H9 (cell line): Measurements from ENCODE around the gene ENTPD1. TPM values are rescaled to one million over a fixed set of nuclear protein-coding genes. Genes with fewer than 3 reads are reported as not detected.

Experiments
- DNase-seq: peaks from one replicate; pipeline ENCODE4 v3.0.0-alpha.2; 2017
- H2AFZ ChIP-seq: one replicate; pipeline ENCODE4 v1.6.1; 2013; ENCODE audit warnings: mild to moderate bottlenecking, low read length, control low read depth, moderate library complexity
- H2AK5ac ChIP-seq: 2 replicates; pipeline ENCODE4 v1.6.1; 2013; ENCODE audit warnings: low read length, control low read depth, mixed read lengths; ENCODE audit not compliant: insufficient read length
- H2BK120ac ChIP-seq: one replicate; pipeline ENCODE4 v1.6.1; 2013; ENCODE audit warnings: low read depth, mild to moderate bottlenecking, low read length, control low read depth, inconsistent platforms; ENCODE audit not compliant: poor library complexity, severe bottlenecking
- H2BK12ac ChIP-seq: 2 replicates; pipeline ENCODE4 v1.6.1; 2013; ENCODE audit warnings: low read length, control low read depth, mixed read lengths, low read depth; ENCODE audit not compliant: insufficient read length
- H2BK15ac ChIP-seq: 2 replicates; pipeline ENCODE4 v1.6.1; 2013; ENCODE audit warnings: low read depth, low read length, control low read depth
- H2BK20ac ChIP-seq: one replicate; pipeline ENCODE4 v1.6.1; 2013; ENCODE audit warnings: low read depth, mild to moderate bottlenecking, low read length, control low read depth, inconsistent platforms; ENCODE audit not compliant: poor library complexity, severe bottlenecking
- H2BK5ac ChIP-seq: 2 replicates; pipeline ENCODE4 v1.6.1; 2013; ENCODE audit warnings: low read length, control low read depth, mixed read lengths; ENCODE audit not compliant: insufficient read length
- H3K14ac ChIP-seq: 2 replicates; pipeline ENCODE4 v1.6.1; 2013; ENCODE audit warnings: low read length, control low read depth; ENCODE audit not compliant: insufficient read depth
- H3K18ac ChIP-seq: 2 replicates; pipeline ENCODE4 v1.6.1; 2013; ENCODE audit warnings: low read depth, mild to moderate bottlenecking, mixed read lengths, low read length, control low read depth; ENCODE audit not compliant: insufficient read length
- H3K23ac ChIP-seq: 2 replicates; pipeline ENCODE4 v1.6.1; 2013; ENCODE audit warnings: low read length, control low read depth, mixed read lengths, low read depth; ENCODE audit not compliant: insufficient read length
- H3K23me2 ChIP-seq: 2 replicates; pipeline ENCODE4 v1.6.1; 2013; ENCODE audit warnings: low read depth, mild to moderate bottlenecking, mixed read lengths, low read length, control low read depth; ENCODE audit not compliant: insufficient read length, poor library complexity, severe bottlenecking
- H3K27ac ChIP-seq: 2 replicates; pipeline ENCODE4 v1.5.1; 2013; ENCODE audit warnings: low read length, control low read depth, mixed read lengths, low read depth; ENCODE audit not compliant: insufficient read length
- H3K27me3 ChIP-seq: 2 replicates; pipeline ENCODE4 v1.6.1; 2013; ENCODE audit warnings: low read length, control low read depth, inconsistent platforms; ENCODE audit not compliant: insufficient read depth
- H3K4ac ChIP-seq: 2 replicates; pipeline ENCODE4 v1.6.1; 2013; ENCODE audit warnings: low read depth, mild to moderate bottlenecking, control low read depth, inconsistent platforms, low read length, moderate library complexity
- H3K4me1 ChIP-seq: 2 replicates; pipeline ENCODE4 v1.6.1; 2013; ENCODE audit warnings: low read length, control low read depth, inconsistent platforms; ENCODE audit not compliant: insufficient read depth
- H3K4me2 ChIP-seq: 2 replicates; pipeline ENCODE4 v1.6.1; 2013; ENCODE audit warnings: low read length, control low read depth, mixed read lengths; ENCODE audit not compliant: insufficient read length, insufficient read depth
- H3K56ac ChIP-seq: 2 replicates; pipeline ENCODE4 v1.6.1; 2013; ENCODE audit warnings: low read depth, mild to moderate bottlenecking, mixed read lengths, low read length, control low read depth; ENCODE audit not compliant: insufficient read length
- H3K79me1 ChIP-seq: 2 replicates; pipeline ENCODE4 v1.6.1; 2013; ENCODE audit warnings: low read depth, mild to moderate bottlenecking, moderate library complexity, low read length, control low read depth, inconsistent platforms; ENCODE audit not compliant: insufficient read depth, poor library complexity, severe bottlenecking
- H3K79me2 ChIP-seq: 2 replicates; pipeline ENCODE4 v1.6.1; 2013; ENCODE audit warnings: low read length, control low read depth, inconsistent platforms; ENCODE audit not compliant: insufficient read depth
- H3K9ac ChIP-seq: 2 replicates; pipeline ENCODE4 v1.6.1; 2013; ENCODE audit warnings: low read length, control low read depth, mixed read lengths; ENCODE audit not compliant: insufficient read length; ENCODE audit errors: extremely low read depth
- H3K9me3 ChIP-seq: one replicate; pipeline ENCODE4 v1.6.1; 2013; ENCODE audit warnings: low read depth, low read length, inconsistent platforms; ENCODE audit not compliant: control insufficient read depth
- H3T11ph ChIP-seq: one replicate; pipeline ENCODE4 v1.6.1; 2013; ENCODE audit warnings: mild to moderate bottlenecking, low read length, control low read depth, inconsistent platforms
- H4K20me1 ChIP-seq: one replicate; pipeline ENCODE4 v1.6.1; 2013; ENCODE audit not compliant: control insufficient read depth, insufficient read length, insufficient read depth
- H4K5ac ChIP-seq: 2 replicates; pipeline ENCODE4 v1.6.1; 2013; ENCODE audit warnings: low read depth, mild to moderate bottlenecking, mixed read lengths, low read length, control low read depth; ENCODE audit not compliant: insufficient read length
- H4K8ac ChIP-seq: replicated peaks from 2 replicates; pipeline ENCODE4 v1.6.1; 2013; ENCODE audit warnings: low read length, control low read depth, mixed read lengths, low read depth; ENCODE audit not compliant: insufficient read length
- H4K91ac ChIP-seq: 2 replicates; pipeline ENCODE4 v1.6.1; 2013; ENCODE audit warnings: low read depth, mild to moderate bottlenecking, moderate library complexity, mixed read lengths, low read length, control low read depth; ENCODE audit not compliant: insufficient read length
- H3K27ac Mint-ChIP-seq, 3 experiments: 2 replicates in 2 of 3; 3 replicates in 1 of 3; pipeline ENCODE4 v1.8.0; 2020 to 2021; ENCODE audit warnings: mixed read lengths in 3 of 3, mild to moderate bottlenecking in 1 of 3, moderate library complexity in 1 of 3
- H3K27me3 Mint-ChIP-seq: 2 replicates; pipeline ENCODE4 v1.8.0; 2021; ENCODE audit warnings: low read depth, mild to moderate bottlenecking, moderate library complexity, mixed read lengths
- H3K36me3 Mint-ChIP-seq, 3 experiments: 2 replicates in 2 of 3; 3 replicates in 1 of 3; pipeline ENCODE4 v1.8.0; 2020 to 2021; ENCODE audit warnings: low read depth in 3 of 3, mixed read lengths in 3 of 3; ENCODE audit not compliant: insufficient read depth in 1 of 3
- H3K4me1 Mint-ChIP-seq, 2 experiments: 2 replicates each; pipeline ENCODE4 v1.8.0; 2020; ENCODE audit warnings: mixed read lengths in 2 of 2
- H3K4me3 Mint-ChIP-seq, 2 experiments: 2 replicates in 1 of 2; 3 replicates in 1 of 2; pipeline ENCODE4 v1.8.0; 2020 to 2021; ENCODE audit warnings: mild to moderate bottlenecking in 2 of 2, mixed read lengths in 2 of 2, moderate library complexity in 1 of 2
- H3K9me3 Mint-ChIP-seq, 2 experiments: 2 replicates in 1 of 2; 3 replicates in 1 of 2; pipeline ENCODE4 v1.8.0; 2020; ENCODE audit warnings: mild to moderate bottlenecking in 2 of 2, mixed read lengths in 2 of 2, moderate library complexity in 1 of 2
- total RNA-seq: library from RNA; stranded (reverse); gene quantifications from 2 replicates; pipeline ENCODE4 v1.2.1, GENCODE V29; 2021
- TF ChIP-seq, protein P1 (sequence below): fragments of 200-600 bp; sonication (generic); conservative IDR thresholded peaks from 3 replicates; pipeline ENCODE4 v1.8.0; 2021; ENCODE audit warnings: antibody characterized with exemption, mild to moderate bottlenecking

Gene ENTPD1
- total RNA-seq, 1 experiment from 2014 or later = 1.9 TPM

DNA sequence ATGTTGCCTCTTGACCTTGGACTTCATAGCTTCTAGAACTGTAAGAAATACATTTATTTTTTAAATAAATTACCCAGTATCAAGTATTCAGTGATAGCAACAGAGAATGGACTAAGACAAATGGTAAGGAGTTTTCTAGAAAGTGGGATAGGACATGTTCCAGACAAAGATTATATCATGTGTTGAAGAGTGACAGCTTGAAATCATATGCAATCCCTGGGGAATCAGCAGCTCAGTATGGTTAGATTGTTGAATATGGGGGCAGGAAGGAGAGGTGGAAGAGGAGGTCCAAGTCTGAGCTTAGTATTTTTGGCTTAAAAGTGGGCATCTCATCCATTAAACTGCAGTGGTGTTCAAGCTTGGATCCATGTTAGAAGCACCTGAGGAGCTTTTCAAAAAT lies 74.1 kb downstream of the ENTPD1 start:
- Histone ChIP-seq H3K9ac (no peak overlapping the region), H3K27ac (no peak overlapping the region), H2BK5ac (no peak overlapping the region), H3K9me3 (no peaks in the 10 kb centered on the region), H3K4me2 (no peak overlapping the region), H3K23ac (no peak overlapping the region), H3K56ac (no peak overlapping the region), H4K20me1 (no peaks in the 10 kb centered on the region), H2AFZ (no peak overlapping the region), H3K27me3 (no peaks in the 10 kb centered on the region), H3K23me2 (no peaks in the 10 kb centered on the region), H3K18ac (no peak overlapping the region), H3T11ph (no peak overlapping the region), H3K14ac (no peak overlapping the region), H3K79me1 (no peaks in the 10 kb centered on the region), H2BK15ac (no peak overlapping the region), H4K91ac (no peak overlapping the region), H2BK12ac (no peak overlapping the region), H2AK5ac (no peak overlapping the region), H2BK20ac (no peak overlapping the region), H3K79me2 (no peaks in the 10 kb centered on the region), H4K5ac (no peak overlapping the region), H3K4ac (no peak overlapping the region), H4K8ac (no peak overlapping the region), H3K4me1 (no peaks in the 10 kb centered on the region), H2BK120ac (no peak overlapping the region)
- H3K27ac Mint-ChIP-seq = no peak overlapping the region
- no peaks in the 10 kb centered on the region; a peak in 1 of 7 replicates for H3K36me3 Mint-ChIP-seq
- DNase-seq = no peak
- H3K4me1 Mint-ChIP-seq = no peaks in the 10 kb centered on the region
- H3K9me3 Mint-ChIP-seq = no peaks in the 10 kb centered on the region; a peak in 1 of 5 replicates
- no peaks in the 10 kb centered on the region for H3K27me3 Mint-ChIP-seq
- TF ChIP-seq, protein P1, sequence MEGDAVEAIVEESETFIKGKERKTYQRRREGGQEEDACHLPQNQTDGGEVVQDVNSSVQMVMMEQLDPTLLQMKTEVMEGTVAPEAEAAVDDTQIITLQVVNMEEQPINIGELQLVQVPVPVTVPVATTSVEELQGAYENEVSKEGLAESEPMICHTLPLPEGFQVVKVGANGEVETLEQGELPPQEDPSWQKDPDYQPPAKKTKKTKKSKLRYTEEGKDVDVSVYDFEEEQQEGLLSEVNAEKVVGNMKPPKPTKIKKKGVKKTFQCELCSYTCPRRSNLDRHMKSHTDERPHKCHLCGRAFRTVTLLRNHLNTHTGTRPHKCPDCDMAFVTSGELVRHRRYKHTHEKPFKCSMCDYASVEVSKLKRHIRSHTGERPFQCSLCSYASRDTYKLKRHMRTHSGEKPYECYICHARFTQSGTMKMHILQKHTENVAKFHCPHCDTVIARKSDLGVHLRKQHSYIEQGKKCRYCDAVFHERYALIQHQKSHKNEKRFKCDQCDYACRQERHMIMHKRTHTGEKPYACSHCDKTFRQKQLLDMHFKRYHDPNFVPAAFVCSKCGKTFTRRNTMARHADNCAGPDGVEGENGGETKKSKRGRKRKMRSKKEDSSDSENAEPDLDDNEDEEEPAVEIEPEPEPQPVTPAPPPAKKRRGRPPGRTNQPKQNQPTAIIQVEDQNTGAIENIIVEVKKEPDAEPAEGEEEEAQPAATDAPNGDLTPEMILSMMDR = no peak
- H3K4me3 Mint-ChIP-seq = no peak overlapping the region
